HFF-Myc (cell line): Measurements from ENCODE around the gene CBL.

Experiments
- DNase-seq: peaks from one replicate; pipeline ENCODE4 v3.0.0-alpha.2; 2011; ENCODE audit warnings: low read depth; ENCODE audit errors: extremely low read depth
- H3K4me3 ChIP-seq: replicated peaks from 2 replicates; pipeline ENCODE4 v1.5.1; 2011; ENCODE audit warnings: low read depth, mild to moderate bottlenecking, control low read depth, low read length
- CTCF ChIP-seq: IDR thresholded peaks from 2 replicates; pipeline ENCODE4 v1.5.1; 2012; ENCODE audit warnings: mild to moderate bottlenecking, low read depth, low read length, control low read depth; ENCODE audit errors: missing control alignments

CBL gene

GRCh38 chr11:119254239-119254638 lies 48.1 kb downstream of the CBL start:
- DNase-seq, result no peak
- no peak for TF ChIP-seq CTCF
- no peak overlapping the region for H3K4me3 ChIP-seq

- DNase-seq, result no peak
- H3K4me3 ChIP-seq, result no peak overlapping the region
- TF ChIP-seq CTCF, result no peak
Measured at GRCh38 chr11:119258180-119258579, 52.0 kb downstream of the CBL start.

- no peak for TF ChIP-seq CTCF
- no peak overlapping the region for H3K4me3 ChIP-seq
- no peak for DNase-seq
Measured at GRCh38 chr11:119258983-119259382, 52.8 kb downstream of the CBL start.

GRCh38 chr11:119262668-119263351 lies 56.7 kb downstream of the CBL start:
- DNase-seq, result peak; percentile 14
- no peak overlapping the region for H3K4me3 ChIP-seq
- TF ChIP-seq CTCF, result no peak

- no peak for DNase-seq
Measured at GRCh38 chr11:119263352-119263940, 57.3 kb downstream of the CBL start.

GRCh38 chr11:119266063-119266462 lies 59.9 kb downstream of the CBL start:
- no peak overlapping the region for H3K4me3 ChIP-seq
- DNase-seq, result no peak
- no peak for TF ChIP-seq CTCF

More at GRCh38 chr11:119263352-119263940, 57.3 kb downstream of the CBL start:
- TF ChIP-seq CTCF, result no peak
- H3K4me3 ChIP-seq, result no peak overlapping the region
